ENCODE results near the gene VPS39.

The VPS39 gene

DNA sequence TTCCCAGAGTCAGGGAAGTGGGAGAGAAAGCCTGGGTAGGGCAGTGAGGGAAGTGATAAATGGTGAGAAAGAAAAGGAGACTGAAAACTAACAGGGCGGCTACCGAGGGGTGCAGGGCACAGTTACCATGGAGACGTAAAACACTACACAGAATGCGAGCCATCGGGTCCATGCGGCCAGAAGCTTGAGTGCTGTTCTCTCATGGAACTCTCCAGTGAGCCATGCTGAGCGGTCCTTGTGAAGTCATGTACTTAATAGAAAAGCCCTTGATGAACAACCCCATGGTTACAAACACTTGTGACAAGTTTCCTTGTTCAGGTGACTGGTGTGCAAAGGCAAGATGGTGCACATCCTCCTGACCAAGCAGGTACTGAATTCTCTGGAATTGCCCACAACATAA is 48.0 kb downstream of the VPS39 start:
- DNase-seq (ENCODE audit: low read depth in 1 of 2, low spot score in 1 of 2): no peak

DNA sequence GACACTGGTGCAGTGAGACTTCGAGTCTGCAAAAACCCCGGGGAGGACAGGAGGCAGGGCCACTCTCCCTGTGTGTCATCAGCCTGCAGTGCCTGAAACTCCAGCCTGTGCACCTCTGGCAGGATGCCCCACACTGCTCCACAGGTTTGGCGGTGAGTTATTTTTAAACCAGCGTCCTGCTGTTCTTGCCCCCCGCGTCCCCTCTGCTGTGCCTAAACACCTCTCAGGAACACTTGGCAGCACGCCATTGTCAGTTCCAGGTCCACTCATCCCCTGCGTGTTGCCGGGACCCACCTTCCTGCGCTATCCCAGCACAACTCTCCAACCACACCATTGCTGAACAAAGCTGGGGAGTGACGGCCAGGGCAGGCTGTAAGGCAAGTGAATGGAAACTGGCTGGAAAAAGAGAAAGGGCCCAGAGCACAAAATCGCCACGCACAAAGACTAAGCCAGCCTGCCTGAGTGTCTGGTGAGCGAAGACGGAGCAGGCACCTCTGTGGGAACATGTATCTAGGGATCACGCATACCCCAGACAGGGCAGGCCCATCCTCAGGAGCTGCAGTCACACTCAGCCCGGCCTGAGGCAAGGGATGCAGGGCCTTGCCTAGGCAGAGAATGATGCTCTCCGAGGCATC is 48.6 kb downstream of the VPS39 start:
- DNase-seq (ENCODE audit: low read depth in 1 of 2, low spot score in 1 of 2): no peak

DNA sequence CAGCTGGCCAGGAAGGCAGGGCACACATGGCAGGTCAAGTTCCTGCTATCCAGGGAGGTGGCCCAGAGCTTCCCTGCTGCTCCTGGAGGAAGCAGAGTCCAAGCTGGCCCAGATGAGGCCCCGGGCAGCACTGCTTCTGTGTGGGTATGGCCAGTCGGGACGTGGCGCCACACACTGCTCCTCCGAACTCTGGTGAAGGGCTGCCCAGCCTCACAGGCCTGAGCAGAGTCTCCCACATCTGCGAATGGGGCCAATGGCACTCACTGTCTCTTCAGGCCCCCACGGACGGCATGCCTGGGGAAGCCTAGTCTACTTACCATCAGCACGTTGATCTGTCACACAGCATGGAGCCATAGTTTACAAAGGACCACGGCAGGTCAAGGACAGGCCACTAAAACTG is 49.2 kb downstream of the VPS39 start:
- no peak for DNase-seq (ENCODE audit: low read depth in 1 of 2, low spot score in 1 of 2)

DNA sequence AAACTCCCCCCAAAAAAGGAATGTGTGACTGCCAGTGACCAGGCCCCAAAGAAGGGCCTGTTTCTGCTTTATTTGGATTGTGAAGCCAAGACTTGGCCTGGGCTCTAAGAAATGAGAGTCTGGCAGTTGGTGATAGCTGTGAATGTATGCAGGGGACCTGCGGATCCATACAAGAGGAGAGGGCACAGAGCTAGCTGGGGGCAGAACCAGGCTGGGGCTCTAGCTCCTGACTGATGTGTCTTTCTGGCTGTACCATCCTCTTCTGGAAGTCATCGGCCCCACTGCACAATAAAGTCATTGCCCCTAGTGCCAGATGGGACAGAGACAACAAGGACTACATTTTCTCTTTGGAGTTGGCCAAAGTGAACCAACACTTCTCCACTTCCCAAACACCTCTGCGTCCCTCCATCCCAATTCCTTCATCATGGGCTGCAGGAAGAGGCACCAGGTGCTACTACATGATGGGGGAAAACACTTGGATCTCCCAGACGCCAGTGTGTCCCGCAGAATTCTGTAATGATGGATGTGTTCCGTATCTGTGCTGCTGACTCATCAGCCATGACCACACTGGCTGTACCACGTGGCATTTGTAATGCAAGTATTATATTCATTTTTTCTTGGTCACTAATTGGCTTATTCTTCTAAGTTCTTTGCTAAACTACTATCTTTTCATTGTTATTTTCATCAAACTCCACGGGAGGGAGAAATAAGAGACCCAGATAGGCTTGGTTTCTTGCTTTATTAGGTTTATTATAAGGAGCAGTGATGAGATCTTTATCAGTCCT is 49.9 kb downstream of the VPS39 start:
- DNase-seq (ENCODE audit: low read depth in 1 of 2, low spot score in 1 of 2): no peak

DNA sequence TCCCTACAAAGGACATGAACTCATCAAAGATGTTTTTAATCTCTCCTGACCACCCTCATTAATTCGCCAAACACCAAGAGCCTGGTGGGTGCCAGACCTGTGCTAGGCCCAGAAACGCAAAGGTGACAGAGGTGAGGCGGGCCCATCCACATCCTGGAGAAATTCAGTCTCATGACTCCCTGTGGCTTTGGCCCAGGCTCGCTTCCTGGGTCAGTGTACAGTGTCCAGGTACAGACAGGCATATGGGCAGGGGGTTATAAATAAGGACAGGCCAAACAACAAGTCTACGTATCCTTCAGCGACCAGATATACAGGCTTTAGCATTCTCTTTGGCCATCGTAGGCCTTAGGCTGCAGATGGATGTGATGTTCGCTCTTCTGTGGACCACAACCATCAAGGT is 50.7 kb downstream of the VPS39 start:
- DNase-seq (ENCODE audit: low read depth in 1 of 2, low spot score in 1 of 2): no peak

DNA sequence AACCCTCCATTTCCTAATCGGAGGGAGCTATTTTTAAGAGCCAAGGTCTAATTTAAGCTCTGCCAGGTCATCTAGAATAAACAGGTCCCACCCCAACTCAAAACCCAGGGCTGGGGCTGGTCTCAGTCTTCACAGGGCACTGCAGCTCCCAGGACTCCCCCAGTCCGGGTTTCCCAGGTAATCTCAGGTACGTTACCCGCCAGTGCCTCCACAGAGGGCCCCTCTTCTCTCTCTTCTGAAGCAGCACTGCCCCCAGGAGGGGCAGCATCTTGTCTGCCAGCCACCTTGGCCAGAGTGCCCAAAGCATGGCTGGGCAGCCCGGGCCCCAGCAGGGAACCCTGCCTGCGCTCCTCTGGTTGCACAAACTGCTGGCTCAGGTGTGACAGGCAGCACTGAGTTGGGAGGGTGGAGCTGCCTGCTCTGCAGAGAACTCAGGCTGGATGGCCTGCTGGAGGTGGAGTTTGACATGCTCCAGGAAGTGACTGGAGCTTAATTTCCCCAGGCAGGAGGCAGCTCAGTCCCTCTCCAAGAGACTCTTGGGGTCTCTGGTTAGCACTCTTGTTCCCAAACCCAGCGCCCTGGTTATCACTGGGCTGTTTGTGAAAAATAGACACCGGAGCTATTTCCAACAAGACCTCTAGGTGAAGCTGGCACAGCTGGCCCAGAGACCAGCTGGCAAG is 51.7 kb downstream of the VPS39 start, which contains the start of gene PLA2G4F:
Gene PLA2G4F, minus strand, starts transcription at position 394 of the 680 bp plus-strand sequence. Its CDS starts 87 bp downstream, at position 307.
- DNase-seq (ENCODE audit: low read depth in 1 of 2, low spot score in 1 of 2): no peak

DNA sequence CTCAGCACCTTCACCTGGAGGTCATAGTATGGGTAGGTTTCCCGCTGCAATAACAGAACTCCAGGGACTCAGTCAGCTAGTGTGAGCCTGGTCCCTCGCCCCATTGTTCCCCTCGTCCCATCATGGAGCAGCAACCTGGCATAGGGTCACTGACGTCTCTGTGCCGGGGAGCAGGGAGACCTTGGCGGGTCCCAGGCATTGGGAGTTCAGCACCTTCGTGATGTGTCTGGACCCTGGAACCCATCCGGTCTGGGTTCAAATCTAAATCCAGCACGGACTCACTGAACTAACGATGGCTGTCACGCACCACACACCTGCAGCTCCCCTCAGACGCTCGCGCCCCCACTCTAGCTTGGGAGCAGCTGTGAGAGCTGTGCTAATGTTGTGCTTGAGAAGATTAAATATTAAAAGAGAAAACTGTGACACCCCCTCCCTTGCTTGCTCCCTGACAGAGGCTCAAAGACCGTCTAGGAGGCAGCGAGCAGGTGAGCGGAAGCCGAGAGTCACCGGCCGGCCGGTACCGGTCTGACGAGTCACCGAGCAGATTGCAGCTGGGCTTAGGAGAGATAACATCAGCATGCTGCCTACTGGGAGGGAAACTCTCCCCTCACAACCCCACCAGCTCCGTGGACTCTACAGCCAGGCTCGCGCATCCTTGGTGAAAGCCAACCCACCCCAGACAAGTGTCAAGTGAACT is 52.4 kb downstream of the VPS39 start:
- no peak for DNase-seq (ENCODE audit: low read depth in 1 of 2, low spot score in 1 of 2)

DNA sequence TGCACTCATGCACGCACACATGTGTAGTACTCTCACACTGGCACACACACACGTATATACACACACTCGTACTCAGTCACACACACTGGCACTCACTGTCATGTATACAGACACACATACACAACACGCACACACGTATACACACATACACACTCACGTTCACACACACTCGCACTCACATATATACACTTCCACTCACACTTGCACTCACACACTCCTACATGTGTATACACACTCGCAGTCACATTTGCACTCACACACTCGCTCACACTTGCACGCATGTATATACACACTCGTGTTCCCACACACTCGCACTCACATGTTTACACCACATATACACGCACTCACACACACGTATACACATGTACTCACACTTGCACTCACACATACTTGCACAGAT is 53.1 kb downstream of the VPS39 start:
- DNase-seq (ENCODE audit: low read depth in 1 of 2, low spot score in 1 of 2): no peak

DNA sequence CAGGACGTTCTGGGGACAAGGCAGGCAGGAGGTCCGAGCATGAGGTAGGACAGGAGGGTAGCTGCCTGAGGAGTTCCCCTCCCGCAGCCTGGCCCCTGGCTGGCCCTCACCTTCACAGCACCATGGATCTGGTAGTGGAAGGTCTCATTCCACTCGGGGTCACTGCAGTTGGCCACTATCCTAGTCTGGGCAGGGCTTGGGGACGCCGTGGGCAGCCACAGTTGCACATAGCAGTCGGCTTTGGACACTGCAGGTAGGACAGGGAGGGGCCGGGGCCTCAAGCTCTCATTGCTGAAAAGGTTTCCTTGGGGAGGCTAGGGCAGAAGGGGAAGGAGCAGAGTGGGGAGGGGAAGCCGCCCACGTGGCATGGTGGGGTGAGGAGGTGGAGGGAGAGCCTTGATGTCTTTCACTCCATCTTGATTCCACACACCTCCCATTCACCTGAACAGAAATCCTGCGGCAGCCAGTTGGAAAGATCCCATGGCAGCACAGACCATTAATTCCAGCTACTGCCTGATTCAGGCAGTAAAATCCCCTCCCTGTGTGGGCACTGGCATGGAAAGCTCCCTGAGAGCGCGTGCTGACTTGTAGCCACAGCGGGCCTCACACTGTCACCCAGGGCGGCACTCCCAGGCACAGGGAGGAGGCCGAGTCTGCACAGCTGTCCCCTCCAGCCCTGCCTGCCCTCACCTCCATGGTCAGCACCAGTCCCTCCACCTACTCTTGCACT is 53.7 kb downstream of the VPS39 start:
- DNase-seq (ENCODE audit: low read depth in 1 of 2, low spot score in 1 of 2): no peak

DNA sequence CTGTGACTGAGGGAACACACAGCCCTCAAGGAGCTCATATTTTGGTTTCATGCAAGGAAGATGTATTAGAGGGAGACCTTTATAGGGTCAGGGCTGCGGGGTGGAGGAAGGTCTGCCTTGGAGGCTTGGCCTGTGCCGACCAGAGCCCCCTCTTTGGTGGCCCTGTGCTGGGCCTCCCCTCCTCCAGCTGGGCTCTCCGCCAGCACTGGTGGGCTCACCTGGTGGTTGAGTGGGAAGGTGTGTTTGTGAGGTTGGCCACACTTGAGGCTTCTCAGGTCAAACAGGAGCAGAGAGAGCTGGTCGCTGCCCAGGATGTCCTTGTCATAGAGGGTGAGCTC is 54.3 kb downstream of the VPS39 start:
- no peak for DNase-seq (ENCODE audit: low read depth in 1 of 2, low spot score in 1 of 2)

DNA sequence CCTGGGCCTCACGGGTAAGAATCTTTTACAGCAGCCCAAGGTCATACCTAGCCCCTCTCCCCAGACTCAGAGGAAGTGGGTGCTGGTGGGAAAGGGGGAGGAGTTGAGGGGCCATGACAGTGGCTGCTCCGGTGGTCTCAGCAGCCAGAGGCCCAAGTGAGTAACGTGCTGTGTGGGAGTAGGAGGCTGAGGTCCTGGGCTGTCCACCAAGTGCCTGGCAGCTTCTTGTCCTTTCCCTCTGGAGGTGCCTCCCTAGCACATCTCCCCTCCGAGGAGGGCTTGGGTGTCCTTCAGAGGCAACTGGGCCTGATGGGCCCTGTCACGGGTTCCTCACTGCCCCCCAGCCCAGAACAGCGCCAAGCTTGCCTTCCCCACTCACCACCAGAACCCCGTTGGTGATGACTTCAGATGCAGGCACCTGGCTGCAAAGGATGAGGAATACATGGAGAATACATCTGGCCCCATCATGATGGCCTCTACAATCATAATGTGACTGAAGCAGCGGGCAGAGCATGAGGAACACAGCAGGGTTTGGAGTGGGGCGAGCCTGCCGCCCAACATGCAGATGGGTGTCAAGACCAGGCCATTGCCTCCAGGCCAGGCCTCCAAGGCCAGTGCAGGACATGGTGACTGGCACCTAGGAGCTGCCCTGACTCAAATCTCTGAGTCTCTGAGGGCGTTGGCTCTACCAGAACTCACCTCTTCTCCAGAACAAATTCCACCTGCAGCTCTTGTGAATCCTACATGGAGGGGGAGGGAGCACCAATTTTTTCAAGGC is 55.0 kb downstream of the VPS39 start:
- no peak for DNase-seq (ENCODE audit: low read depth in 1 of 2, low spot score in 1 of 2)

DNA sequence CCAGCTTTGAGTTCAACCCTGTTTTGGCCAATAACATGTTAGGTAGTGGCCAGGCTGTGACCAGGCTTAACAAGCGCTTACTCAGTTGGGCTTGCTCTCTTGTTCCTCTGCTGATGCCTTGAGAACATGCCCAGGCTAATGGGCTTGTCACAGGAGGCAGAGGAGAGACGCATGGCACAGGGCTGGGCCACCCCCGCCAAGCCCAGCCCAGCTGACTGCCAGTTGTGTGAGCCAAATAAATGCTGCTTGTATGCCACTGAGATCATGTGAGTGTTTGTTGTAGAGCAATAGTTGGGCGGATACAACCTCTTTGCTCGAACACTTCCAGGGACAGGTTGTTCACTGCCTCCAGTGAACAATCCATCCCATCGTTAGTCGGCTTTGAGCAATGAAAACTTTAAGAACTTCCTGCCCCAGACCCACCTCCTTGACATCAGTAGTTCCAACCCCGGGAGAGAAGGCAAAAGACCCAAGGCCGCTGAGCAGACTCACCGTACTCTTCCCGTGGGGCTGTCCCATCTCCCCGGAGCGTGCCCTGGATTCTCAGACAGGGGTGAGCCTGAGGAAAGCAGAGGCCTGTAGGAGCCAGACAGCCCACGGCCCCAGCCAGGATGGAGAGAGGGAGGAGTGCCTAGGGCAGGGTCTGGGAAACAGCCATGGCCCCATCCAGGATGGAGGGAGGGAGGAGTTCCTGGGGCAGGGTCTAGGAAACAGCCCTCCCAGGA is 55.7 kb downstream of the VPS39 start:
- no peak for DNase-seq (ENCODE audit: low read depth in 1 of 2, low spot score in 1 of 2)

DNA sequence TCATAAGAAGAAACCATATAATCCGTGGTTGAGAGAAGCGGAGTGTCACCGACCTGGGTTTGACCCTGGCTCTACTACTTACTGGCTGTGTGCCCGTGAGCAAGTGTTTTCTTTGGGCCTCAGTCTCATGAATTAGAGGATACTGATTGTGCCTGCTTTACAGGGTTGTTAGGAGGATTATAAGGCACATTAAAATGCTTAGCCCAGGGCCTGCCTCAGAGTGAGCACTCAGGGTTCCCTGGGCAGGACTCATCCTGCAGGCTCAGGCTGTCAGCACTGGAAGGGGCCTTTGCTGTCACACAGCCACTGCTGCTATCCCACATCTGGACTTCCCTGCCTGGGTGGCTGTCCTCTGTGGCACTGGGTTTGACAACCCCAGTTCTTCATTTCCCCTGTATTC is 56.4 kb downstream of the VPS39 start:
- no peak for DNase-seq (ENCODE audit: low read depth in 1 of 2, low spot score in 1 of 2)

DNA sequence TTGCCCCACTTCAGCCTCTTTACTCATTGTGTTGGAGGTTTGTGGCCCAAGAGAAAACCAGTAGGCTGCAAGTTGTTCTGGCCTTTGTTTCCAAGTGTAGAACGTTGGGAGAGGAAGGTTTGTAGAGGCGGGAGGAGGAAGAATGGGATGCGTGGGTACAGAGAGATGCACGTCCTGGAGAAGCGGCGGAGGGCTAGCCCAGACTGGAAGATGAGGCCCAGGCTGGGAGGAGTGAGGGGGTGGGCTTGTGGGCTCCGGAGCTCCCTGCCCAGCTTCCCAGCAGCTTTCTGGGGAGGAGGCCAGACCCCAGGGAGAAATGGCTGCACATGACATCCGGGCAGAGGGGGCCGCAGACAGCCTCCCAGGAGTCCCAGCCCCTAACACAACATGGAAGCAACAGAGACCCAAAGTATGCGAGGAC is 57.0 kb downstream of the VPS39 start:
- DNase-seq (ENCODE audit: low read depth in 1 of 2, low spot score in 1 of 2): no peak

DNA sequence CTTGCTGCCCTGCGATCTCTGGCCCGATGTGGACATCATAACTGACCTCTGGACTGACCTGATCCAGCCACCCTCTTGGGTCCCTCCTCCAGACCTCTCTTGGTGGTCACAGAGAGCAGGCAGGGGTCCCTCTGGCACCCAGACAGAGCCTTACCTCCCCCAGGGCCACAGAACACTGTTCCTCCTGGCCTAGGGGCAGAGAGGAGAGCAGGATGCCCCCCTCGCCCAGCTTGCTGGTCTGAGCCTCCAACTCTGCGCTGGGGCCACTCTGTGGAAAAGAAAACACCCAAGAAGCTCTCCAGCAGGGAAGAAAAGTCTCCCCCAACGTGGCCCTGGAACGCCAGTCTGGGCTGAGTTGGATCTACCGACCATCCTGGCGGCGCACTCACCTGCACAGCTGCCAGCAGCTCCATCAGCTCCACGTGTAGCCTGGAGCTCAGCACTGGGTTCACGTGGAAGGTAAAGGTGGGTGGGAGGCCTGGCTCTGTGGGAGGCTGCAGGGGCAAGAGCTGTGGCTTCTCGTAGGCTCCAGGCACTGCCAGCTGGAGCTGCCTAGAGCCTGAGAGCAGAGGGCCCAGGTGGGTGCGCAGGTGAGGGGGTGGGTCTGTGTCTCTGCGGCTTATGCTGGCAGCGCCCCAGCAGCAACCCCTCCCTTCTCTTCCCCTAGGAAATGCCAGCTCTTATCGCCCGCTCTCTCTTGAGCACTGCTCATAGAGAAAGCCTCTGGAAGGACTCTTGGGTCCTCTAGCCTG is 57.7 kb downstream of the VPS39 start:
- DNase-seq (ENCODE audit: low read depth in 1 of 2, low spot score in 1 of 2): no peak

DNA sequence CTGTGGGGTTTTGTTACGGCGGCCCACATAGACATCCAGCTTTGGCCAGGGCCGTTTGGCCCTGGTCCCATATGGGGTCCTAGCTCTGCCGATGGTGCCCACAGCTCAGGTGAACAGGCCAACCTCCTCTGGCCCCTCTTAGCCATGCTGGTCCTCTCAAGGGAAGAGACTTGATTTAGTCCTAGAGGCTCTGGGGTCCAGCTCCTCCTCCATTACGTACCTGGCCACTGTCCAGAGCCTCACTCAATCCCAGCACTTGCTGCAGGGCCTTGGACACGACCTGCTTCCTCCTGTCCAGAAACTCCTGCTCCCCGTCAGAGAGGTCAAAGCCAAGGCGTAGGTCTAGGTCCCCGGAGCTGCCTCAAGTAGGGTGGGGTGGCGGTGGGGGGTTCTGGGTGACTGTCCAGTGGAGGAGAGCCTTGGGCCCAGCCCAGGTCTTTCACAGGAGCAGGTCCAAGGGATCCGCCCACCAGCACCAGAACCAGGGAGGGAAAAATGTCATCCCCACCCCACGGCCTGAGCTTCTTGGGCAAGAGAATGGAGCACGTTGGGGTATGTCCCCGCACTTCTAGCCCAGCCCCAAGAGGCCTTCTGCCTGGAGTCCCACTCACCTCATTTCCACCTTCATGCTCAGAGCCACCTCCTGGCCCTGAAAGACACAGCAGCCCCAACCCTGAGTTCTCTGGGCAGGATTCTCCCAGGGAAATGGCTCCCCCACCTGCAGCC is 58.4 kb downstream of the VPS39 start:
- DNase-seq (ENCODE audit: low read depth in 1 of 2, low spot score in 1 of 2): no peak

DNA sequence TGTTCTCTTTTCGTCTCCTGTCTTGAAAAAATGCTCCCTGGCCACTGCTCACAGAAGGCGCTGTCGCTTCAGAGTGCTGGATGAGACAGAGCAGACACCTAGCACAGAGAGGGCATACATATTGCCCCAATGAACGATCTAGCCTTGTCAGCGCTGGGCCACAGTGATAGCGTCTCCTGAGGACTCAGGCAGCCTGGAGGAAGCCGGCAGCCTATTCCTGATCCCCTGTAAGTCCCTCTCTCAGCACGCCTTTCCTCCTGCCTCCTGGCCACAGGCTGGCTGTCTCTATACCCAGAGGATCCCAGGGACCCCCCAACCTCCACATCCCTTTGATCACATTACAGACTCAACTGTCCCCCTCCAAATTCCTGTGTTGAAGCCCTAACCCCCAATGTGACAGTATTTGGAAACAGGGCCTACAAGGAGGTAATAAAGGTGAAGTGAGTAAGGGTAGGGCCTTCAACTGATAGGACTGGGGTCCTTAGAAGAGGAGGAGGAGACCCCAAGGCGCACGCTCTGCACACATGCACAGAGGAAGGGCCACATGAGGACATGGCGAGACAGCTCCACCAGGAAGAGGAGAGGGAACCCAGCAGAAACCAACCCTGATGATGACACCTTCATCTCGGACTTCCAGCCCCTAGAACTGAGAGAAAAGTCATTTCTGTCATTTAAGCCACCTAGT is 59.2 kb downstream of the VPS39 start:
- DNase-seq (ENCODE audit: low read depth in 1 of 2, low spot score in 1 of 2): no peak

DNA sequence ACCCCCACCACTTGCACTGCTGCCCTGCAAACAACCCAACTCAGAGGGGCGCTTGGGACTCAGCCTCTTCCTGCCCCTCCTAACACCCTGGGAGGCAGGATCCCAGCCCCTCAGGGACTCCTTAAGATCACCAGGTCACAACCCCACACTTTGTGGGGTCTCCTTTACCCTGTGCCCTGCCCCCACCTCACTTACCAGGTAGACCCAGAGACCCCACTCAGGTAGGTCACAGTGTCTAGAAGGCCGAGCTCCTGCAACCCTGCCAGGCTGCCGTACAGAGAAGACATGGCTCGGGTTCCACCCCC is 60.7 kb downstream of the VPS39 start:
- no peak for DNase-seq (ENCODE audit: low read depth in 1 of 2, low spot score in 1 of 2)
